Measurements from ENCODE around the gene NCOA1. TPM values are rescaled to one million over a fixed set of nuclear protein-coding genes. Genes with fewer than 3 reads are reported as not detected.

The NCOA1 gene
- polyA plus RNA-seq, 3 donors, result 7.3 to 30.2 (median 10.2) TPM

DNA sequence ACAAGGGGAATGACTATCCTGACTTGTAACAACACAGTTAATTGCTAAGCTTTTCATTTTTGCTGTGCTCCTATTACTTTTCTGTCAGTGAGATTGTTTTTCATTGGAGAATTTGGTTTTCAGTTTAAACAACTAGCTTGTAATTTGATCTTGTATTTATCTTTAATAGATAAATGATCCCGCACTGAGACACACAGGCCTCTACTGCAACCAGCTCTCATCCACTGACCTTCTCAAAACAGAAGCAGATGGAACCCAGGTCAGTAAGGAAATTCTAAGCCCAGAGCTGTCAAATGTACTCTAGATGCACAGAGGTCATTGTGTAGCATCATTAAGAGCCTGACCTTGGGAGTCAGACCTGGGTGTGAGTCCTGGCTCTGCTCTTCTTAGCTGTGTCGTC lies 271.5 kb downstream of the NCOA1 start:
- H4K20me1 ChIP-seq (ENCODE audit: insufficient read depth, low read length), result no peaks in the 10 kb centered on the region
- no peaks in the 10 kb centered on the region for H3K4me1 Mint-ChIP-seq
- intact Hi-C loops (cut with micrococcal nuclease), result no loop called here
- H3K36me3 Mint-ChIP-seq, result peaks cover 63 to 82% of the 10 kb centered on the region in 2 donors
- no peak overlapping the region for H3K9ac ChIP-seq (ENCODE audit: insufficient read depth, low read length, poor library complexity, severe bottlenecking)
- H3K79me2 ChIP-seq (ENCODE audit: insufficient read depth, low read length), result no peaks in the 10 kb centered on the region
- no peak overlapping the region for H3K27ac Mint-ChIP-seq
- DNase-seq, result no peak
- H2AFZ ChIP-seq (ENCODE audit: insufficient read depth, low read depth, low read length, poor library complexity, severe bottlenecking), result no peak overlapping the region
- no peaks in the 10 kb centered on the region for H3K27me3 ChIP-seq (ENCODE audit: control insufficient read depth in 2 of 2, insufficient read depth in 2 of 2, low read length in 2 of 2)
- H3K4me3 Mint-ChIP-seq, result no peak overlapping the region
- H3K4me2 ChIP-seq (replicated peaks; ENCODE audit: extremely low read depth, low read length, poor library complexity, severe bottlenecking), result no peak overlapping the region
- no peak overlapping the region for H3K27ac ChIP-seq (ENCODE audit: low read depth in 1 of 2, low read length in 2 of 2)
- WGBS (ENCODE audit: insufficient coverage), result no CpG with 5 or more reads among the region's 2 CpGs
- peaks cover 61 to 94% of the 10 kb centered on the region in 2 donors for H3K36me3 ChIP-seq (replicated peaks in 1 of 2; ENCODE audit: control insufficient read depth in 1 of 2, insufficient read depth in 2 of 2, low read length in 2 of 2)
- no peaks in the 10 kb centered on the region for H3K9me3 Mint-ChIP-seq
- no peak overlapping the region for H3K4me3 ChIP-seq (replicated peaks in 1 of 3; ENCODE audit: low read depth in 2 of 3, low read length in 3 of 3)
- TF ChIP-seq, protein P1, sequence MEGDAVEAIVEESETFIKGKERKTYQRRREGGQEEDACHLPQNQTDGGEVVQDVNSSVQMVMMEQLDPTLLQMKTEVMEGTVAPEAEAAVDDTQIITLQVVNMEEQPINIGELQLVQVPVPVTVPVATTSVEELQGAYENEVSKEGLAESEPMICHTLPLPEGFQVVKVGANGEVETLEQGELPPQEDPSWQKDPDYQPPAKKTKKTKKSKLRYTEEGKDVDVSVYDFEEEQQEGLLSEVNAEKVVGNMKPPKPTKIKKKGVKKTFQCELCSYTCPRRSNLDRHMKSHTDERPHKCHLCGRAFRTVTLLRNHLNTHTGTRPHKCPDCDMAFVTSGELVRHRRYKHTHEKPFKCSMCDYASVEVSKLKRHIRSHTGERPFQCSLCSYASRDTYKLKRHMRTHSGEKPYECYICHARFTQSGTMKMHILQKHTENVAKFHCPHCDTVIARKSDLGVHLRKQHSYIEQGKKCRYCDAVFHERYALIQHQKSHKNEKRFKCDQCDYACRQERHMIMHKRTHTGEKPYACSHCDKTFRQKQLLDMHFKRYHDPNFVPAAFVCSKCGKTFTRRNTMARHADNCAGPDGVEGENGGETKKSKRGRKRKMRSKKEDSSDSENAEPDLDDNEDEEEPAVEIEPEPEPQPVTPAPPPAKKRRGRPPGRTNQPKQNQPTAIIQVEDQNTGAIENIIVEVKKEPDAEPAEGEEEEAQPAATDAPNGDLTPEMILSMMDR (IDR thresholded peaks at IDR 0.05), result no peak
- H3K4me1 ChIP-seq (ENCODE audit: control insufficient read depth in 1 of 2, insufficient read depth in 2 of 2, low read length in 2 of 2), result no peaks in the 10 kb centered on the region
- no peaks in the 10 kb centered on the region for H3K27me3 Mint-ChIP-seq (ENCODE audit: low read depth in 3 of 3)
- H3K9me3 ChIP-seq (replicated peaks in 1 of 2; ENCODE audit: control insufficient read depth in 1 of 2, insufficient read depth in 1 of 2, low read length in 2 of 2), result no peaks in the 10 kb centered on the region

DNA sequence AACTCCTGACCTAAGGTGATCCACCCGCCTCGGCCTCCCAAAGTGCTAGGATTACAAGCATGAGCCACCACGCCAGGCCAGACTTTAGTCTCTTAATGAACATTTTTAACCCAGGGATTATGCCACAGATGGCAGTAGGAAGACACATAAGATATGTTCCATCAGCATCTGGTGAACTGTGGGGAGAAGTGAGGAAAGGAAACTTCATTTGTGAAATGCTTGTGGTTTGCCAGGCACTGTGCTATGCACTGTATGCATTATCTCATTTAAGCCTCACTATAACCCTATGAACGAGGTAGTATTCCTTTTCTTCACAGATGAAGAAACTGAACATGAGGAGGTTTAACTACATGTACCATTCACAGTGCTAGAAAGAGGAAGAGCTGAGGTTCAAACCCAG lies 272.8 kb downstream of the NCOA1 start:
- H3K4me1 ChIP-seq (ENCODE audit: control insufficient read depth in 1 of 2, insufficient read depth in 2 of 2, low read length in 2 of 2), result no peaks in the 10 kb centered on the region
- 96% methylated on average over 3 of the region's 4 CpGs for WGBS (ENCODE audit: insufficient coverage)
- H3K4me3 ChIP-seq (replicated peaks in 1 of 3; ENCODE audit: low read depth in 2 of 3, low read length in 3 of 3), result no peak overlapping the region
- H3K36me3 ChIP-seq (replicated peaks in 1 of 2; ENCODE audit: control insufficient read depth in 1 of 2, insufficient read depth in 2 of 2, low read length in 2 of 2), result peaks cover 61 to 95% of the 10 kb centered on the region in 2 donors
- TF ChIP-seq, protein P1 (IDR thresholded peaks at IDR 0.05), result no peak
- H2AFZ ChIP-seq (ENCODE audit: insufficient read depth, low read depth, low read length, poor library complexity, severe bottlenecking), result no peak overlapping the region
- intact Hi-C loops (cut with micrococcal nuclease), result no loop called here
- no peak for DNase-seq
- Mint-ChIP-seq H3K9me3 (no peaks in the 10 kb centered on the region), H3K36me3 (peaks cover 68 to 81% of the 10 kb centered on the region in 2 donors), H3K4me1 (no peaks in the 10 kb centered on the region), H3K4me3 (no peak overlapping the region), H3K27me3 (ENCODE audit: low read depth in 3 of 3) (no peaks in the 10 kb centered on the region), H3K27ac (peak overlapping the region in 1 of 7 donors; percentile 68)
- H3K9me3 ChIP-seq (replicated peaks in 1 of 2; ENCODE audit: control insufficient read depth in 1 of 2, insufficient read depth in 1 of 2, low read length in 2 of 2), result no peaks in the 10 kb centered on the region
- H3K27ac ChIP-seq (ENCODE audit: low read depth in 1 of 2, low read length in 2 of 2), result no peak overlapping the region
- H4K20me1 ChIP-seq (ENCODE audit: insufficient read depth, low read length), result no peaks in the 10 kb centered on the region
- no peak overlapping the region for H3K4me2 ChIP-seq (replicated peaks; ENCODE audit: extremely low read depth, low read length, poor library complexity, severe bottlenecking)
- no peaks in the 10 kb centered on the region for H3K27me3 ChIP-seq (ENCODE audit: control insufficient read depth in 2 of 2, insufficient read depth in 2 of 2, low read length in 2 of 2)
- no peak overlapping the region for H3K9ac ChIP-seq (ENCODE audit: insufficient read depth, low read length, poor library complexity, severe bottlenecking)
- no peaks in the 10 kb centered on the region for H3K79me2 ChIP-seq (ENCODE audit: insufficient read depth, low read length)

All from CD14-positive monocyte (primary cell).